Endothelial cell of hepatic sinusoid (primary cell): Measurements from ENCODE around the gene ATP5F1E.
"Not testable (repeated sequence)": the region's sequence is repeated elsewhere in the genome, so short reads cannot be mapped to it uniquely, and the experiment has no call there.

ENCODE experiments used
- in situ Hi-C: cut with HindIII; loops from 2 replicates; pipeline ENCODE4 v1.10.0; 2017; ENCODE audit warnings: low sequenced_read_pairs

Gene ATP5F1E

DNA sequence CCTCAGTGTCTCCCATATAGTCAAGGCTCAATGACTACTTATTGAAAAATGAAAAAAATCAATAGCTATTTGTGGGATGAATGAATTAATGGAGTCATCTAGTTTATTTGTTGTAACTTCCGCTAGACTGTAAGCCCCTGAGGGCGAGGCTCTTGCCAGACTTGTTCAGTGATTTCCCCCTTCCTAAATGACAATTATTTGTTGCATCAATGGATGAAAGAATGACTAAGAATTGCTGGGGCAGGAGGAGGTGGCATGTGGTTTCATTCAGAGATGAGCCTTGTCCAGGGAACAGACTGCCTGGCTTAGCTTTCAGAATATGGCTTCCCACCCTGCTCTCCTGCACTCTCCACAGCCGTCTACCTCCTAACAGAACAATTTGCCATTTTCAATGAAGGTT lies 11.6 kb upstream of the ATP5F1E start:
- in situ Hi-C loops: no loop called here

GRCh38 chr20:59042796-59043631 lies 10.9 kb upstream of the ATP5F1E start:
- in situ Hi-C loops: no loop called here

DNA sequence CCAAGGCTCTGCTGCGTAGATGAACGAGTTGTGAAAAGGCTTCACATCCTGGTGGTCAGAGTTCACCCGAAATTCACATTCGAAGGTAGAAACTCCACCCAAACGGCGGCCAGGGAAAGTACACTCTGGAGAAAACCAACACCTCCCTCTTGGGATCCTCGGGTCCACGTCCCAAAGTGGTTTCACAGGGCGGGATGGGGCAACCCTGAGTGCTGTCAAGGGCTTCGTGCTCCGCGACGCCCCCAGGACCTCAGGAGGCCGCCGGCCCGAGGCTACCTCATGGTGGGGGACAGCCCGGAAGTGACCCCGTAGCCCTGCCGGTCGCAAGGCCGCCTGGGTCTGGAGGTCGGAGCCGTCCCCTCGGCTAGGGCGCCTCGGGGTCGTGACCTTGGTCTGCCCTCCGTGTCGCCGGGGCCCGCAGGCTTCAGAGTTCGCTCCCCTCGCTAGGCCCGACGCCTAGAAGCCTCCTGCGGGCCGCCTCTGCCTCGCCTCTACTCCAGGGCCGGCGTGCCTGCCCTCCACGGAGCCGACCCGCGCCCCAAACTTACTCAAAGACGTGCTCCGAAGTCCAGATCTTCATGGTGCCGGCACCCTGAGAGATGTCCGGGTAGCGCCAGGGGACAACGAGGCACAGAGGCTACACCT lies 10.1 kb upstream of the ATP5F1E start, which contains the start of gene PRELID3B:
TSS of gene PRELID3B (minus strand) at position 636 of the 645 bp plus-strand sequence. CDS start at position 580, 56 bp downstream.
- in situ Hi-C loops: no loop called here

- in situ Hi-C loops: not testable (repeated sequence)
Observed at GRCh38 chr20:59041487-59041886, 9.4 kb upstream of the ATP5F1E start.

DNA sequence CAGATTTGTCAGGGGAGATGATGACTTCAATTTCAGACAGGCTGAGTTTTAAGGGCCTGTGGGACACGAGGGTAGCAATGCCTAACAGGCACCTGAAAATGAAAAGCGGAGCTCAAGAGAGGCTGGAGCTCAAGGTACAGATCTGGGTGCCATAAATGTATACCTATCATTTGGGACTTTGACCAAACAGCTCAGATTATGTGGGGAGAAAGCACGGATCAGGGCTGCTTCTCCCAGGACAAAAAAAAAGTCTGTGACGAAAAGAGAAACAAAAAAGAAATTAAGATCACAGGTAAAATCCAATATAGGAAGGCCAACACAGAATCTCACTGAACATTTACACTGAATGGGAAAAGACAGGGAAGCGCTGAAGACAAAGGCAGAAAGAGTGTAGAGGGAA lies 8.5 kb upstream of the ATP5F1E start:
- in situ Hi-C loops: no loop called here

GRCh38 chr20:59039233-59039632 lies 7.1 kb upstream of the ATP5F1E start:
- in situ Hi-C loops: no loop called here

- in situ Hi-C loops: no loop called here
Observed at GRCh38 chr20:59037386-59037785, 5.3 kb upstream of the ATP5F1E start.

DNA sequence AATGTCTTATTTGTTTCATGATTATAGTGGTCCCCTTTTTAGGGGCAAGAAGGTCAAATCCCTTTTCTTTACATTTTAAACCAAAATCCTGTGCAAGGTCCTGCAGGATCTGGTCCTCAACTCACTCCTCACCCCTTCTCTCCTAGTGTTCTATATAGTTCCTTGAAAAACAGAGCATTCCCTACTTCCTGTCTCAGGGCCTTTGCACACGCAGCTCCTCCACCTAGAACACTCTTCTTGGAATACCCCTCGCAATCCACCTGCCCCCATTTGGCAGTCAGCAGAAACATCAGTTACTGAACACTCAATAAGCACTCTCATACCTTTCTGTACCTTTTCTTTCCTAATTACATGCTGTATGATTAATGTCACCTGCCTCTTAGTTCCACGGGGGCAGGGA lies 3.2 kb upstream of the ATP5F1E start:
- in situ Hi-C loops: no loop called here

- in situ Hi-C loops: no loop called here
Observed at GRCh38 chr20:59033616-59034165, 1.6 kb upstream of the ATP5F1E start.

DNA sequence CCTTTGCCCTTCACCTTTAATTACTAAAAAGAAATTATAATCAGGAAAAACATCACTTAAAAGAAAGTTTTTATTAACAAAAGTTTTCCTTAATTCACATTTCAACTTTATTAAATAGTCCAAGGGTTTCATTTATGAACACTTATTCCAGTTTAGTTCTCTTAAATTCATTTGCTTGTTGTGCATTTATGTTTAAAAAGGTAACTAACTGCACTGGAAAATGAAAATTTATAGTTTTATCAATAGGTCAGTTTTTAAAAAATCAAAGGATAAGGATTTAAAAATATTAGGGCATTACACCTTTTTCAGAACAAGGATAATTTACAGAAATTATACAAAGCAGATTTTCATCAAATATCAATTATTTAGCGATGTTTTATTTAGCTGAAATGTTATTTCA lies 958 bp upstream of the ATP5F1E start:
- in situ Hi-C loops: no loop called here

DNA sequence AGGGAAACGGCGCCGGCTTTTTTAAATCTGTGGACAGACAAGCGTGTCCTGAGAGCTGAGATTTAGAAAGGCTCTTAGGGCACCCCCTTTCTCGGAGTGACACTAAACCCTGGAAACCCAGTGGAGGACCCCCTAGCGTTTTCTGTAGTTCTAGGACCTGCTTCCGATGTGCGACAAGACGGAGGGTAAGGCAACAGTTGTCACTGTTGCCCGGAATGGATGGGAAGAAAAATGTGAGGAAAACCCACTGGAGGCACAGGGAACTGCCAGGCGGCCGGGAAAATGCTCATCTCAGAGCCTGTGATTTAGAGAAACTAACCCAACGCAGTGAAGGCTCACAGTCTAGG lies 551 bp upstream of the ATP5F1E start:
- in situ Hi-C loops: no loop called here

- in situ Hi-C loops: no loop called here
Observed at GRCh38 chr20:59031564-59032022, 542 bp downstream of the ATP5F1E start.

- in situ Hi-C loops: no loop called here
Observed at GRCh38 chr20:59030911-59031563, 1.1 kb downstream of the ATP5F1E start.

GRCh38 chr20:59028812-59029211 lies 3.3 kb downstream of the ATP5F1E start:
- in situ Hi-C loops: no loop called here

DNA sequence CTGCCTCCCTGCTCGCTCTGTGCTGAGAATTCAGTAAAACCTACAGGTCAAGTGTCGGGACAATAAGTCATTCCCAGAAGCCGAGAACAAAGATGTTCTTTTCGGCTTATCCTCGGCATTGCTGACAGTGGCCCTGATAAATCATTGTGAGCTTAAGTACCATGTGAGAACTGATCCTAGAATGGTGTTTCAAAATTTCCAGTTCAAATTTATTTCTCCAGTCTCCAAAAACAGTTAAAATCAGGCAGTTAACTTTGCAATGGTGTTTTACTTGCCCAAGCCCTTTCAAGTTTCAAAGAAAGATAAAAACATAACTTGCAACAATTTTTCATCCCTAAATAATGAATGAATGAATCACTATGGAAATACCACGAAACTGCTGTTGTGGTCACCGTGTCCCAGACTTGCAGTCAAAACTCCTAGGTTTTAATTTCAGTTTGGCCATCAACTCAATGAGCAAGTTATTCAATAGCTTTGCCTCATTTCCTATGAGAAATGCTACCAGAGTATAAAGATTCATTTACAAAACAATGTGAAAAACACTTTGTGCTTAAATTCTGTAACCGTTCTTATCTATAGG lies 4.3 kb downstream of the ATP5F1E start:
- in situ Hi-C loops: no loop called here

GRCh38 chr20:59026904-59027740 lies 5.0 kb downstream of the ATP5F1E start:
- in situ Hi-C loops: no loop called here

DNA sequence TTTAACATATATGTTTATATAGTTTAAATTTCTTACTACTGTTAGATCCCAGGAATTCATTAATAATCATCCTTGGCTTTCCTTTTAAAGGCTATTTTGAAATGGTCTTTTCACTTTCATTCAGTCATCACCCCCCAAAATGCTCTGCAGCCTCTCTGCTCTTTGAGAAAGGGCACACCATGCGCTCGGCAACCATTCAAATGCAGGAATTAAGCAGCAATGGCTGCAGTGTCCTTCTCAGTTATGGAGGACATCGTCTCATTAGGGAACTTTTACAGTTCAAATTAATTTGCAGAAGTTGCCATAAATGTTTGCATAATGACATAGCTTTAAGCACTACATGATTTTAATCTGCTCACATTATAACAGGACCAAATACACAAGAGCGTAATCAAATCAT lies 6.6 kb downstream of the ATP5F1E start:
- in situ Hi-C loops: no loop called here

DNA sequence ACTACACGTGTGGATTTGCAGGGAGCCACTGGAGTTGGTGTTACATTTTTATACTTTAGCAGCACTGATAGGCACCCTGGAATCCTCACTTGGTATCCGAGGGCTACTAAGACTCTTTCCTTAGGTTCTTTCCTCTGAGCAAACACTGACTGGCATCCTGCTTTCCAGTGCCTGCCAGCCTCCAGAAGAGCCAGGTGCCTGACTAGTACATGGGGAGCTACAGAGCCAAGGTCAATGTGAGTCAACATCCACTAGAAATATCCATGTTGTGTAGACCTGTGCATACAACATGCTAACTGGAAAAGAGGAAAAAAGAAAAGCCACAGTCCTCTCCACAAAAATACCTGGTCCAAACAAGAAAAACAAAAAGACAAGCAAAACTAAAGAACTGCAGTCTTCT lies 7.0 kb downstream of the ATP5F1E start:
- in situ Hi-C loops: no loop called here

GRCh38 chr20:59024111-59024530 lies 8.0 kb downstream of the ATP5F1E start:
- in situ Hi-C loops: no loop called here

- in situ Hi-C loops: no loop called here
Observed at GRCh38 chr20:59023616-59024015, 8.5 kb downstream of the ATP5F1E start.
